HG03066 (cell line): Measurements from ENCODE around the gene PDE6A.

Experiments used
- ATAC-seq: cut with Tn5 transposase; IDR thresholded peaks from one replicate; pipeline ENCODE4 v1.9.1; 2021; ENCODE audit warnings: low read depth; ENCODE audit not compliant: unreplicated experiment

PDE6A gene

DNA sequence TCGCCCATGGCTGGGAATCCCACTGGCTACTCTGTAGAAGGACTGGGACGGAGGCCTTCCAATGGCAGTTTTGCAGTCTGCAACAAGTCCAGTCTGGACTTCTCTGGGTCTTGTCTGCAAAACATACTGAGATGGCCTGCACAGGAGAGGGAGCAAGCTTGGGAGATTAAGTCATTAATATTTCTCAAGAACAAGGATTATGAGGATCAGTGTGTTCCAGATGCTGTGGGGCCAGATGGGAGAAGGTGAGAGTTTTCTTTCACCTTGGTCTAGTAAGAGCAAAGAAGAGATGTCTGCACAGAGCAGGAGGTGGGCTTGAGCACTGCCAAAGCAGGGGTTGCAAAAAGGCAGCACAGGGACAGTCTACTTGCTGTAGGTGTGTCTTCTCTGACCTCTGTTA lies at the start of gene PDE6A:
Gene PDE6A (minus strand): TSS at position 128 of the 400 bp plus-strand sequence. CDS start 120 bp downstream, at position 8.
- no peak for ATAC-seq

DNA sequence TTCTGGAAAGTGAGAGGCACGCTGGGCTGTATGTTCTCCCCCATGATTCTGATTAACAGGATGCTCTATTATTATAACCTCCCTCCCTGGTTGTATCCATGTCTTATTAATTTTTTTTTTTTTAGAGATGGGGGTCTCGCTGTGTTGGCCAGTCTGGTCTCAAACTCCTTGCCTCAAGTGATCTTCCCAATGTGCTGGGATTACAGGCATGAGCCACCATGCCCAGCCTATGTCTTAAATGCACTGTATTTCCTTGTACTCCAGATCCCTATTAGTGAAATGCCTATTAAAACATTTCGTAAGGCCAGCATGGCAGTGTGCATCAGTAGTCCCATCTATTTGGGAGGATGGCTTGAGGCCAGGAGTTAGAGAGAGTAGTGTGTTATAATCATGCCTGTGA lies 48.9 kb upstream of the PDE6A start:
- no peak for ATAC-seq

DNA sequence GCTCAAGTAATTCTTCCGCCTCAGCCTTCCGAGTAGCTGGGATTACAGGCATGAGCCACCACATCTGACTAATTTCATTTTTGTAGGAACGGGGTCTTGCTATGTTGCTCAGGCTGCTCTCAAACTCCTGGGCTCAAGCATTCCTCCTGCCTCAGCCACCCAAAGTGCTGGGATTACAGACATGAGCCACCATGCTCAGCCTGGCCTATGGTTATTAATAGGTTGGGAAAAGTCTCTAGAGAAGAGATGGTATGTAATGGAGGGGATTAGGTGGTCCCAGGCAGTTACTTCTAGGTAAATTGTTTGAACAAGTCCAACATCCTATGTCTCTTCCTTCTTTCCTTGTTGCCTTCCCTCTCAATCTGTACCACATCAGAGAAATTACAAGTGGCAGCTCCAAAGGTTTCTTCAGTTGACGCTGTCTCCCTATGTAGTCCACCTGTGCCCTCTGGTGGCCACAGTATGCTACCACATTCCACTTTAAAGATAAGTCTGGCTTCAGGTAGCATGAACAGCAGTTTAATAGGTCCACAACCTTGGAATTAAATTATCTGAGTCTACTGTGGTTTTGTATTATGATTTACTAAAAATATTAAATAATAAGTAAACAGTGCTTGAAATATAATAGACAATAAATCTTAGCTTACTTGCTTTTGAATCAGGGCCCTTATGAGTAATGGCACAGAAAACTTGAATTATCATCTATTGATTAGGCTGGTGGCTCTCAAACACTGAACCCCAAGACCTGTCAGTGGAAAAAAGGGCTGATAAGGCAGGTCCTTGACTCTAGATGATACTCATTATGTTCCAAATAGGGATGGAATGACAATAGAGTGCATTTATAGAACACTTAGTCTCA lies 46.2 kb upstream of the PDE6A start:
- peak; percentile 85 for ATAC-seq

DNA sequence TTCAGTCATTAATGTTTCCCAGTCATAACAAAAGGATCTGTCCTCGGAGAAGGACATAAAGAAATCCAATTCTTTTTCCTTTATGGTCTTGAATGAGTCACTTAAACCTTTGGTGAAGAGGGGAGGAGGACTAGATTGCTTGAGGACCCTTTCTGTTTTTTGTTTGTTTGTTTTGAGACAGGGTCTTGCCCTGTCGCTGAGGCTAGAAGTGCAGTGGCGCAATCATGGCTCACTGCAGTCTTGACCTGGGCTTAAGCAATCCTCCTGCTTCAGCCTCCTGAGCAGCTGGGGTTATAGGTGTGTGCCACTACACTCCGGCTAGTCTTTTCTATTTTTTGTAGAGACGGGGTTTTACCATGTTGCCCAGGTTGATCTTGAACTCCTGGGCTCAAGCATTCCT lies 43.5 kb upstream of the PDE6A start:
- ATAC-seq: no peak

DNA sequence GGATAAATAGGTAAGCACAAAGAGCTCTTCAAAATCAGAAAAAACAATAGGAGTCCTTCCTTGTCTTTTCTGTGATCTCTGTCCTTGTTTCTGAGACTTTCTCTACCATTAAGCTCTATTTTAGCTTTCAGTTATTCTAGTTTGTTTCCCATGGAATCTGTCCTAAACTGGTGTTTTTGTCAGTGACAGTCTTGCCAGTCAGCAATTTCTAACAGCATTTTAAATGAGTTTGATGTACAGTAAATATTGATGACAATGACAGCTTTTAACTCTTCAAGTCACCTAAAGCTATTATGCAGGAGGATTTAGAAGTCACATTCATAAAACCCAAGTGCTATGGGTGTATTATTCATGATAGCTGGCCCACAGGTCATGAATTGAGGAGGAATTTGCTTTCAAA lies 37.9 kb upstream of the PDE6A start:
- no peak for ATAC-seq

DNA sequence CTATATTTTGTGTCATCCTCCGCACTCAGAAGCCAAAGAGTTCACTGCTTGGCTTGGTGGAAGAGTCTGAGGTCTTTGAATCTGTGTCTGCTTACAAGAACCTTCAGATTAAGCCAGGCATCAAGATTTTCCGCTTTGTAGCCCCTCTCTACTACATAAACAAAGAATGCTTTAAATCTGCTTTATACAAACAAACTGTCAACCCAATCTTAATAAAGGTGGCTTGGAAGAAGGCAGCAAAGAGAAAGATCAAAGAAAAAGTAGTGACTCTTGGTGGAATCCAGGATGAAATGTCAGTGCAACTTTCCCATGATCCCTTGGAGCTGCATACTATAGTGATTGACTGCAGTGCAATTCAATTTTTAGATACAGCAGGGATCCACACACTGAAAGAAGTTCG lies 36.6 kb upstream of the PDE6A start:
- no peak for ATAC-seq

DNA sequence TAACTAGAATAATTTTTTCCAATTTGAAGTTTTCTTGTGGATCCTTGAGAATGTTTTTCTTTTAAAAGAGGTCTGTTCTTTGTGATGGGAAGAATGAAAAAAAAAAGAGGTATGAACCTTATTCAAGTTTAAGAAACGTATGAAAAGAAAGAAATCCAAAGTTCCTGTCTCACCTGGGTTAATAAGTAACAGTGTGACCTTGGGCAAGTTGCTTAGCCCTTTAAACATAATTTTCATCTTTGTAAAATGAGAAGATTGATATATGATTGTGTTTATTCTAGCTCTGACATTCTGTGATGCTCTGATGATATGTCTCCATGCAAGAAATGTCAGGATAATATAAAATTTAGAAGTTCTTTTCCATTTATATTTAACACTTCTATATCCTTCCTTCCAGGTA lies 35.3 kb upstream of the PDE6A start:
- no peak for ATAC-seq

DNA sequence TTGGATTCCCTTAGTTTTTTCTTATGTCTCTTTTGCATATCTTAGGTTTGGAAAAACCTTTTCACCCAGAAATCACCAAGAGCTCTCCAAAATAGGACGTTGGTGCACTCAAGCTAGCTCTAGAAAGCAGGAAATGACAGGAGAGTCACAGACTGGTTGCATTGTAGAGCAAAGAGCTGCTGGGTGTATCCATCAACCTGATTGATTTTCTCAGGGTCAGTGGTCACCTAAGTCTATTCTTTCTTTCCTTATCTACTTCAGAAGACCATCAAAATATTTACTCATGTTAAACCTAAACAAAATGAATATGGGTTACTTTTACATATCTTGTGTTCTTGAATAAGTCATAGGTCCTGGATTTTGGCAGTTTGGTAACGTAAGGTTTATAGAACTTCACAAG lies 30.8 kb upstream of the PDE6A start:
- no peak for ATAC-seq

DNA sequence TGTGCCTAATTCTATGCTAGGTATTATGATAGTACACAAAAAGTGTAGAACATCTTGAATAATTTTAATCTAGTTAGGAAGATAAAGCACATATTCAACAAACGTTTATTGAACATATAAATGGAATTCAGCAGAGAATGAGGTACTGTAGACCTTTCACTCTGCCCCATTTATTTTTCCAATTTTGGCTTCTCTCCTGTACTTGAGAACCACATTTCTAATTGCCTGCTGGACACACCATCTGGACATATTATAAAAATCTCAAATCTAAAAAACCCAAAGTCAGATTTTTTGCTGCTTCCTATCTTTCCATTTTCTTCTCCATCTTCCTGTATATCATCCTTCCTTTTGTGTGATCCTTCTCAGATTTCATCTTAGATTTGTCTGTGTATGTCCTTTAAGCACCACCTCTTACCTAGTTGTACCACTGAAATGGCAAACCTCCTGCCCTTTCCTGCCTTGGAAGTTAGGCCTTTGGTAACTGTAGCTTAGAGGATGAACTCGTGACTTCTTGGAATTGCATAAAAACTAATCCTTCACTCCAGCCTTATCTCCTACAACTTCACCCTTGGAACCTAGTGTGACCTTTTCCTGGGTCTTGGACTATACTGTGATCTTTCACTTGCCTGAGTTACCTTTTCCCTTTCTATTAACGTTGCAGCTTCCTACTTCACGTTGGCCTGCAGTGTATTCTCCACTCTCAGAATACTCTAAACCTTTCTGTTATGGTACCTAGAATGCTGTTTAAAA lies 24.8 kb upstream of the PDE6A start:
- ATAC-seq: no peak

DNA sequence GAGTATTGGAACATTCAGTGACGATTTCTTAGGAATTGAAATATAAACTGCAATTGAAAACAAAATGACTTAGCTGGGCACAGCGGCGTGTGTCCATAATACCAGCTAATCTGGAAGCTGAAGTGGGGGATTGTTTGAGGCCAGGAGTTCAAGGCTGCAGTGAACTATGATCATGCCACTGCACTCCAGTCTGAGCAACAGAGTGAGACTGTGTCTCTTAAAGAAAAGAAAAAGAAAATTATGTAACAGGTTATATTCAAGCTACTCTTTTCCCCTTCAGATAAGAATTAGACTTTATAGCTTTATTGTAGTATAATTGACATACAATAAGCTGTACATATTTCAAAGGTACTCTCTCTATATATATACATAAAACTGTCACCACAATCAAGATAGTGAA lies 22.4 kb upstream of the PDE6A start:
- no peak for ATAC-seq

DNA sequence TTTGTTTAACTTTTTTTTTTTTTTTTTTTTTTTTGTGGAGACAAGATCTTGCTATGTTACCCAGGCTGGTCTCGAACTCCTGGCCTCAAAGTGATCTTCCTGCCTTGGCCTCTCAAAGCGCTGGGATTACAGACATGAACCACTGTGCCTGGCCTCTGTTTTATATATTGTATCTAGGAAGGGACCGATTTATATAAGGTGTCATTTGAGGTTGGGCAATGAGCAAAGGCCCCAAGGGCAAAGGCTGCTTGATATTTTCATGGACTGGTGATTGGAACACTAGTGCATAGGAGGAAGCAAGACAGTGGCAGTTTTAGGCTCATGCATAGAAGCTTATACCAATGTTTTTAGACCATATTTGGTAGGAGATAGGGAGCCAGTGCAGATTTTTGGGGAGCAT lies 19.1 kb upstream of the PDE6A start:
- no peak for ATAC-seq

DNA sequence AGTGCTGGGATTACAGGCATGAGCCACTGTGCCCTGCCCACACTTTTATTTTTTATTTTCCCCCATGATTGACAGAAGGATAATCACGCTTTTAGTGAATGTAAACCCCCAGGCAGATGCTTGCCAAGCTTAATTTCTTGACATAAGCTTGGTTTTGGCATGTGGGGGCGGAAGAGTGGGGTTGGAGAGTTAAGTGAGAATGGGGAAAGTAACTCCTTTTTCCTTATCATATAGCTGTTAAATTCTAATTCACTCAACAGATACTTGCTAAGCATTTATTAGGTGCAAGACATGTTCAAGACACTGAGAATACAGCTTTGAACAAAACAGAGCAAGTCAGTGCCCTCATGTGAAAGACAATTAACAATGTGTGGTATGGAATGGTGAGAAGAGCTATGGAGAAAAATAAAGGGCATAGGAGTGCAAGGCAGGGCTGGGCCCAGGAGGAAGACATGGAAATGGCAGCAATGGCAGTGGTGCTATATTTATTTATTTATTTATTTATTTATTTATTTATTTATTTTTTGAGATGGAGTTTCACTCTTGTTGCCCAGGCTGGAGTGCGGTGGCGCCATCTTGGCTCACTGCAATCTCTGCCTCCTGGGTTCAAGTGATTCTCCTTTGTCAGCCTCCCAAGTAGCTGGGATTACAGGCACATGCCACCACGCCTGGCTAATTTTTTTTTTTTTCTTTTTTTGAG lies 18.2 kb upstream of the PDE6A start:
- ATAC-seq: no peak

DNA sequence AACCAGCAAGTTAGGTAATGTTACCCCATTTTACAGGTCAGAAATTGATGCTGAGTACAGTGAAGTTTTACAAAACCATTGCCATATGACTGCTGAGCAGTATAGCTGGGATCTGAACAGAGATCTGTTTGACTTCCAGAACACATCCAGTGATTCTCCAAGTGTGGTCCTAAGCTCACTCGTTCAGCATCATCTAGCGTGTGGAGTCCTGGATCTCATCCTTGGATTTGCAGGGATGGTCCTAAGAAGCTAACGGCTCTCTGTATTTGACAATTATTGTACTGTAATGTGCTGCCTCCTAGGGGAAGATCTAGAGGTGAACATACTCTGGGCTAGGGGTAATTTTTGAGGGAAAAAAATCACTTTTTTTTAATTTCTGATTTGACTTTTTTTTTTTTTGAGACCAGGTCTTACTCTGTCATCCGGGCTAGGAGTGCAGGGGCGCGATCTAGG lies 17.4 kb upstream of the PDE6A start:
- ATAC-seq: no peak

DNA sequence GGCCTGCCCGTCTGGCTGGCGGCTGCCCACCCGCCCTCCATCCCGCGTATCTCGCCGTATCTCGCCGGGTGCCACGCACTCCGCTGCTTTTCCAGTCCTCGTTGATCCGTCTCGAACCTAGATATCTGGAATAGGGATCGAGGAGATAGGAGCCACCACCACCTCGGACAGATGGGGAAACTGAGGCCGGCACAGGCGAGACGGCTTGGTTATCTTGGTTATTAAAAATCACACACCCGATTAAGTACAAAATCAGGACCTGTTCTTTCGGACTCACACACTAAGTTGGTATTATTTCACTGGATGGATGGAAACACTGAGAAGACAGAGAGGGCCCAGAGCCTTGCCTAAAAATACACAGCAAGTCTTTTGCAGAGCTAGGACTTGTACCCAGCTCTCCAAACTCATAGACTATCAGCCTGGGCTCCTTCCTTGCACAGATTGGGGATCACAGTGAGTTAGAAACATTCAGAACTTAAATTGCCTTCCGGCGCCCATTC lies 16.6 kb upstream of the PDE6A start:
- no peak for ATAC-seq

DNA sequence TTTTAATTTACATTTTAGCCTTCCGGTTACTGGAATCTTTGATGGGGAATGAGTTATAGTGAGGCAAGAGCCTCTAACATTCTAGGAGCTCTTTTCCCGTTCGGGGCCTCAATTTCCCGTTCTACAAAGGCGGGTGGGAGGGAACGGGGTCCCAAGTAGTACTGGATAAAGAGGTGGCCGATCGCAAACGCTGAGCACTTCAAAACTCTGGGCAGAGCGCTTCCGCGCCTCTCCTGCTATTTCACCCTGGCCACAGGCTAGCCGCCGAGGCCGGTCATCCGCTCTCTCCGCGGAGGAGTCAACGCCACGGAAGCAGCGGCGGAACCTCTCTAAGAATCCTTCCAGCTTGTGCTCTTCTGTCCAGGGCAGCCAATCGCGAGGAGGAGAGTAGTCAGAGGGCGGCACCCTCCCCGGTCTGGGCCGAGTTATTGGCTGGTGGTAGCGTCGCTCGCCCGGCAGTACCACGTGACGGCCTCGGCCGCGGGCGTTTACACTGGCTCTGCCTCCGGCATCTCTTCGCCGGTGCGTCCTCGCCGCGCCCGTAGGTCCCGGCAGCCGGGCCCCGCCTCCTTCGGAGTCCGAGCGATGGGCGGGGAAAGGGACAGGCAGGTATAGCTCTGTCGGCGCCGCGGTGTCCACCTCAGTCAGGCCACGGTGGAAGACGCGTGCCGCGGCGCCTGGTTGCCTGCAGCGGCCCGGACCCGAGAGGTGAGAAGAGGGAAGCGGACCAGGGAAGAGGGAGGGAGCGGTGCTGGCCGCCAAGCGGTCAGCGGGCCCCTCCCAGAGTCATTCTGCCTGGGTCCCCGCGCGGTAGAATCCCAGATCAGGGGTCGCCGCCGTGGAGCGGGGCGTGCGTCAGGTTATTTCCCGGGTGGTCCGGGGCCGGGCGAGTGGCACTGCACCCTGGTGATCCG lies 15.9 kb upstream of the PDE6A start, which contains the start of gene SLC26A2:
Gene SLC26A2 (plus strand): TSS at position 487 of the 914 bp plus-strand sequence. CDS start 16,895 bp downstream, outside the sequence.
- peak; percentile 99 for ATAC-seq

DNA sequence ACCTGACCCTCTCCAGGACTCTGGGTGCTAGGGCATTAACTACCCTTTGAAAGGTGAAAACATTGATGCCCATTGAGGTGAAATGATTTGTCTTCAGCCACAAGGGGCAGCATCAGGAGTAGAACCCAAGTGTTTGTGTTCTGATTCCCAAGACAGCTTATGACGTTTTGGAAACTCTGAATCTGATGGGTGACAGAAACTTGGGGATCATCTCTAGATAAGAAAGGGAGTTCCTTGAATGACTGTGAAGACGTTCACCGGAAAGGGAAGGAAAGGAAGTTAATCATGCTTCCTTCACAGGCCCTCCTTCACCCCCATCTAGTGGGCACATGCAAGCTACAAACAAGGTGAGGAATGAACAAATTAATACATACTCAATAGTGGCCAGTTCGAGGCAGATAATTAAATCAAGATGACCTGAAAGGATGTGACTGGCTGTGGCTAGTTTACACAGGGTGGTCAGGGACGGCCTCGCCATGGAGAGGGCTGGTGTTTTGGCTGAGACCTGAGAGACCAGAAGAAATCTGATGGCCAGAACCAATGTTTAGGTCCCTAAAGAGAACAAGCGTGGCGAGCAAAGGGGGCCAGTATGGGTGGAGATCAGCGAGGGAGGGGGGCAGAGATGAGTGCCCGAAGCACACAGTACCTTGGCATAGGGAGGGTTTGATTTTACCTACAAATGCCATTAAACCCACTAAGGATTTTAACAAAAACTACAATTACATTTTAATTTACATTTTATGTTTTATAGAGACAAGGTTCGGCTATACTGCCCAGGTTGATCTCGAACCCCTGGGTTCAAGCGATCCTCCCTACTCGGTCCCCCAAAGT lies 15.0 kb upstream of the PDE6A start:
- no peak for ATAC-seq

DNA sequence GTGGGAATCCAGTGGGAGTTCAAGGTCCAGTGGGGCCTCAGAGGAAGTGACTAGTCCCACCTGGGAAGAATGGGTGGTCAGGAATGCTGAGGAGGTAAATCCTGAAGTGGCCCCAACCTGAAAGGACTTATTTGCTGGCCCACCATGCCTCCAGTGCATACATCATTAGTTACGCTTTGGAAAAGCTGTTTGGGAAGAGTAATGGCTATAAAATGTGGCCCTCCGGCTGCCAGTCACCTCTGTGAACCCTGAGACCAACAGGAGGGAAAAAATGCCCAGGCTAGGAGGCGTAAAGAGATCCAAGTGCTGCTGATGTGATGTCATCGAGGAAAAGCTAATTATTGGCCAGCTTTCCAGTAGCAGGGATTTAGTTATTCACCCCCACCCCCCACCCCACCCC lies 13.3 kb upstream of the PDE6A start:
- ATAC-seq: no peak

DNA sequence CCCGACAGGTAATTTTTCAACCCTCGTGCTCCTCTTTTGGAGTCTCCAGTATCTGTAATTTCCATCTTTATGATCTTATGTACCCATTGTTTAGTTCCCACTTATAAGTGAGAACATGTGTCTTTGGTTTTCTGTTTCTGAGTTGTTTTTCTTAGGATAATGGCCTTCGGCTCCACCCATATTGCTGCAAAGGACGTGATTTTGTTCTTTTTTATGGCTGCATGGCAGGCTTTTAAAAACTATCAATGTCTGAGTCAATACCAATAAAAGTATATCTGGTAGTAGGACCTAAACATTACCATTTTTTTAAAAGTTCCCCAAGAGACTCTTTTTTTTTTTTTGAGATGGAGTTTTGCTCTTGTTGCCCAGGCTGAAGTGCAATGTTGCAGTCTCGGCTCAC lies 12.1 kb upstream of the PDE6A start:
- no peak for ATAC-seq

DNA sequence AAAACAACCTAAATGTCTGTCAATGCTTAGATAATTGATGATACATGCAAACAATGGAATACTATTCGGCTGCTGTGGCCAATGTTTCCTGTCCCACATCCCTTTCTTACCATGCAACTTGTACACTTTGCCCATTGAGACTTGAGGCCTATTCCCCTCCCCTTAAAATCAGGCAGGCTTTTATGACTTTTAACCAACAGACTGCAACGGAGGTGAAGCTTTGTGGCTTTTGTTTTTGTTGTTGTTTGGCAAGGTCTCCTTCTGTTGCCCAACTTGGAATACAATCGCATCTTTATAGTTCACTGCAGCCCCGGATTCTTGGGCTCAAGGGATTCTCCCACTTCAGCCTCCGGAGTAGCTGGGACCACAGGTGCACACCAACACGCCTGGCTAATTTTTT lies 10.2 kb upstream of the PDE6A start:
- no peak for ATAC-seq
